8988T (cell line): Measurements from ENCODE around the gene PADI1.

ENCODE experiments used
- DNase-seq: peaks from one replicate; pipeline ENCODE4 v3.0.0; 2011

Gene PADI1

GRCh38 chr1:17198476-17199258 lies 6.3 kb upstream of the PADI1 start:
- no peak for DNase-seq

- DNase-seq = no peak
Measured at GRCh38 chr1:17199267-17200044, 5.5 kb upstream of the PADI1 start.

- DNase-seq = no peak
Measured at GRCh38 chr1:17200246-17200645, 4.7 kb upstream of the PADI1 start.

- no peak for DNase-seq
Measured at GRCh38 chr1:17200756-17201155, 4.2 kb upstream of the PADI1 start.

GRCh38 chr1:17201201-17202021 lies 3.5 kb upstream of the PADI1 start:
- no peak for DNase-seq

- no peak for DNase-seq
Measured at GRCh38 chr1:17205652-17206051, 724 bp downstream of the PADI1 start.

GRCh38 chr1:17206196-17206595 lies 1.3 kb downstream of the PADI1 start:
- DNase-seq = no peak

- no peak for DNase-seq
Measured at GRCh38 chr1:17207046-17207445, 2.1 kb downstream of the PADI1 start.

- no peak for DNase-seq
Measured at GRCh38 chr1:17207540-17207939, 2.6 kb downstream of the PADI1 start.

GRCh38 chr1:17207966-17208418 lies 3.1 kb downstream of the PADI1 start:
- peak; percentile 74 for DNase-seq

GRCh38 chr1:17208546-17208945 lies 3.6 kb downstream of the PADI1 start:
- DNase-seq = no peak

GRCh38 chr1:17209430-17209829 lies 4.5 kb downstream of the PADI1 start:
- DNase-seq = no peak

GRCh38 chr1:17210176-17210575 lies 5.2 kb downstream of the PADI1 start:
- DNase-seq = no peak

GRCh38 chr1:17211377-17211776 lies 6.4 kb downstream of the PADI1 start:
- no peak for DNase-seq

GRCh38 chr1:17212009-17212408 lies 7.1 kb downstream of the PADI1 start:
- no peak for DNase-seq

GRCh38 chr1:17212487-17213121 lies 7.7 kb downstream of the PADI1 start:
- DNase-seq = no peak

- DNase-seq = no peak
Measured at GRCh38 chr1:17213148-17213781, 8.3 kb downstream of the PADI1 start.

- no peak for DNase-seq
Measured at GRCh38 chr1:17213782-17214148, 8.8 kb downstream of the PADI1 start.

GRCh38 chr1:17214876-17215544 lies 10.1 kb downstream of the PADI1 start:
- DNase-seq = no peak

GRCh38 chr1:17215545-17215890 lies 10.6 kb downstream of the PADI1 start:
- DNase-seq = no peak

GRCh38 chr1:17216078-17216477 lies 11.2 kb downstream of the PADI1 start:
- DNase-seq = no peak

GRCh38 chr1:17217607-17218006 lies 12.7 kb downstream of the PADI1 start:
- DNase-seq = no peak
